ENCODE measurements around the gene TMEM69.
"Not testable (repeated sequence)": the region's sequence is repeated elsewhere in the genome, so short reads cannot be mapped to it uniquely, and the experiment has no call there.

The TMEM69 gene

GRCh38 chr1:45687754-45688740, at the start of gene TMEM69:
TMEM69 (plus strand) TSS chr1:45688181; CDS start chr1:45691069, 2,888 bp downstream.
- DNase-seq, result peak; percentile 89

- DNase-seq, result no peak
Measured at GRCh38 chr1:45640293-45640692, 47.7 kb upstream of the TMEM69 start.

GRCh38 chr1:45643321-45643720, 44.7 kb upstream of the TMEM69 start:
- no peak for DNase-seq

GRCh38 chr1:45643978-45644377, 44.0 kb upstream of the TMEM69 start:
- no peak for DNase-seq

- no peak for DNase-seq
Measured at GRCh38 chr1:45644661-45645060, 43.3 kb upstream of the TMEM69 start.

GRCh38 chr1:45647248-45648021, 40.5 kb upstream of the TMEM69 start:
- no peak for DNase-seq

GRCh38 chr1:45654540-45655280, 33.3 kb upstream of the TMEM69 start:
- DNase-seq, result no peak

GRCh38 chr1:45656573-45657226, 31.3 kb upstream of the TMEM69 start:
- no peak for DNase-seq

GRCh38 chr1:45658171-45658570, 29.8 kb upstream of the TMEM69 start:
- no peak for DNase-seq

- DNase-seq, result no peak
Measured at GRCh38 chr1:45659222-45659621, 28.8 kb upstream of the TMEM69 start.

- no peak for DNase-seq
Measured at GRCh38 chr1:45660336-45660735, 27.6 kb upstream of the TMEM69 start.

- no peak for DNase-seq
Measured at GRCh38 chr1:45666836-45667235, 21.1 kb upstream of the TMEM69 start.

- no peak for DNase-seq
Measured at GRCh38 chr1:45667321-45668111, 20.5 kb upstream of the TMEM69 start.

GRCh38 chr1:45668526-45668925, 19.5 kb upstream of the TMEM69 start:
- no peak for DNase-seq

GRCh38 chr1:45669379-45669778, 18.6 kb upstream of the TMEM69 start:
- DNase-seq, result no peak

GRCh38 chr1:45669859-45670655, 17.9 kb upstream of the TMEM69 start:
- no peak for DNase-seq

GRCh38 chr1:45673956-45674355, 14.0 kb upstream of the TMEM69 start:
- no peak for DNase-seq

- no peak for DNase-seq
Measured at GRCh38 chr1:45674478-45674877, 13.5 kb upstream of the TMEM69 start.

- DNase-seq, result not testable (repeated sequence)
Measured at GRCh38 chr1:45676553-45676952, 11.4 kb upstream of the TMEM69 start.

GRCh38 chr1:45677751-45678245, 10.2 kb upstream of the TMEM69 start:
- DNase-seq, result no peak

- DNase-seq, result no peak
Measured at GRCh38 chr1:45678489-45678888, 9.5 kb upstream of the TMEM69 start.
